OCI-M1 (cell line): ENCODE measurements around the gene STUM.

Experiments
- DNase-seq: peaks from one replicate; lab custom pipeline; 2025; lab: John Stamatoyannopoulos, UW

The STUM gene

DNA sequence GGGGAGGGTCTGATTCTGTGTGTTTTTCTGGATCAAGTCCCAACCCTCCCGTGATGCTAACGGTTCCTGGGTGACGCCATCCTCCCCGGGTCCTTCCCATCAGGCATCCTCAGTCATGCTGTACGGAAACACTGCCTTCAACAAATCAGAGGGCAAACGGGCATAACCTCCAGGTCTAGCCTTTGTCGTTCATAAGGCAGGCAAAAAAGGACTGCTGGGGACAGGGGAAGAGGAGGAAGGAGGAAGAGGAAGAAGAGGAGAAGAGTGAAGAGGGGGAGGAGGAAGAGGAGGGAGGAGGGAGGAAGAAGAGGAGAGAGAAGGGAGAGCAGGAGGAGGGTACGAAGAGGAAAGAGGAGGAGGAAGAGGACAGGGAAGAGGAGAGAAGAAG, 106.1 kb downstream of the STUM start:
- no peak for DNase-seq

DNA sequence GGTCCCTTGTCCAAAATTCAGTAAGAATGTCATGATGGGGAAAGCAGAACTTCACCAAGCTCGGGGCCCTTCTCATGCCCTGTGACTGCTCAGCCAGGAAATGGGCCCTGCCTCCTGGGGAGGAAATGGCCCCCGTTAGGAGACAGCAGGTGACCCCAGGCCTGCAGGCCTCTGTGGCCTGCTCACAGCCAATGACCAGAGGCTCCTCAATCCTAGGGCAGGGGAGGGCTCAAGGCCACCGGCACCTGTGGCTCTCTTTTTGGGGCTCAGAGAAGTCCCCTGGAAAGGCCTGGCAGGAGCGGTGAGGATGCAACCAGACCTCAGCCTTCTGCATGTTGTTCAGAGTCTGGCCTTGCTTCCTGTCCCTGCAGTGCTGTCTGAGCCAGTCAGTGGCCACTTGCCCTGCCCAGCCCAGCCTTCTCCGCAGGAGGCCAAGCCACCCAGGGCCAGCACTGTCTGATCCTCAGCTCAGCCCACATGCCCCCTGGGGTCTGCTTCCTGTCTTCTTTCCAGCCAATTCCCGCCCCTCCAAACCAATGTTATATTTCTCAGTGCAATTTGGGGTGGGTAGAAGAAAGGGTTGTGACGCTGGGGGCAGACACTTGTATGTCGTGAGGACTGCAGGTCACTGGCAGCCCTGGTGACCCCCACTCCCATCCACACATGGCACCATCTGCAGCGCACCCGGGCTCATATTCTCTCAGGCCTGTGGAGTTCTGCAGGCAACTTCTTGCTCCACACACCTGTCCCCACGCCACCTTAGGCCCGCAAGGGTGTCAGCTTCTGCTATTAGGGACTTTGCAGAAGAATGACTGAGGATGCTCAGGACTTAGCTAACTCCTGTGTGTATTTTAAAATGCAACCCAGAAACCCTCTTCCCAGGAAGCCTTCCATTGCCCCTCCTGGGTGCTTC, 106.9 kb downstream of the STUM start:
- no peak for DNase-seq

DNA sequence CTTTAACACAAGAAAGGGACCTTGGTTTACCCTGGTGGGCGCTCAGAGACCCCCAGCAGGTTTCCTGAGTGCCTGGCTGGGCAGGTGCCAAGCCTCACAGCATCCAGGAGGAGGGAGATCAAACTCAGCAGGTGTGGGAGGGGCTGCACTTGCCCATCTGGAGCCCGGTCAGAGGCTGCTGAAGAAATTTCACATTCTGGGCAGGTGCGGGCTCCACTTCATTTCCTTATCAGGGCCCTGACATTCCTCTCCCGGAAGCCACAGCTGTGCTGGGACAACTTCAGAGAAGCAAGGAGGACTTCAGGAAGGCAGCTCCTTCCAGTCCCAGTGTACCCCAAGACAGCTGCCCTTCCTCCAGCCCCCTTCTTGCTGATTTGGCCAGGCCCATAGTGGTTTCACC, 107.6 kb downstream of the STUM start:
- no peak for DNase-seq

- no peak for DNase-seq
Observed at GRCh38 chr1:226656601-226657277, 108.2 kb downstream of the STUM start.

DNA sequence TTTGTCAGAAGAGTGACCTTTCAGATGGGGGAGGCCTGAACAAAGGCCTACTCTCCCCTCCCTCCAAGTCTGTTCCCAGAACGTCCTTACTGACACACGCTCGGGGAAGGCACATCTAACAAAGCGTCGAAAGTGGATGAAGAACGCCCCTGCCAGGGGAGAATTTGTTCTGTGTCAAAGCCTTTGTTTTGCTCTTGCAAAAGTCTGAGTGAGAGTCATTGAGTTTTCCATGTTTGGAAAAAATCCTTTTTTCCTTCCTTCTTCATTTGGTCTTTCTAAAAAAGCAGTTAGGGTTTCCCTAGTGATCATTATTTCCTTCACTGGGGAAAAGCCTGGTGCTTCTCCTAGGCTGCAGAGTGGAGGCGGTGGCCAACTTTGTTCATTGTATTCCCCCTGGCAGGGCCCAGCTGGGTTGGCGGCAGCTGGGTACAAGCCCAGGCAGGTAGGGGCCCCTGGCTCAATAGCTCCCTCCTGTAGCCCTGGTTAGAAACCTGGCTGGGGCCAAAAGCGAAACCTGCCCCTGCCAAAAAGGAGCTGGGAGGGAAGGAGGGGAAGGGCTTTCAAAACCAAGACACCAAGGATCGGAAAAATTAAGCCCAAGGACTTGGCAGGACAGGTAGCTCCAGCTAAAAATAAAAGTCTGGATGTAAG, 109.5 kb downstream of the STUM start:
- DNase-seq: no peak

- DNase-seq: no peak
Observed at GRCh38 chr1:226658546-226659125, 110.1 kb downstream of the STUM start.
